Measurements from ENCODE around the gene ARHGEF28. TPM values are rescaled to one million over a fixed set of nuclear protein-coding genes. Genes with fewer than 3 reads are reported as not detected.

Gene ARHGEF28
- total and polyA plus RNA-seq, 9 of the 15 experiments (the other 6 are each of a cell fraction or from before 2014, with no cell fraction given), result 0.27 TPM; not detected in 8

DNA sequence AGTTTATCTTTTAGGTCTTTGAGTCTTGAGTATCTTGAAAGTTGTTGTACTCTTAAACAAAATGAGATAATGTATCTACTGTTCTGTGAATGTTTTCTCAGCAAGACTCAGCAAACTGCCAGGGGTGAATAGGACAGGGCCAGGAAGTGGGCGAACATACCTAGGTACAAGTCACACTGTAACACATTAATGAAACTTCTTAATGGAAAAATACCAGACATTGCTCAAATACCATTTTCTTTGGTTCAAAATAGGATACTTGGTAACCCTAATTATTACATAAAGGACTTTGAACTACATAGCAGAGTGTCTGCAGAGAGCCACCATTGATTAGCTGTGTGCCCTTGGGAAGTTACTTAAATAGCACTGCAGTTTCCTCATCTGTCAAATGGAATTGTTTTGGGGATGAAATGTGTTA lies 197.5 kb downstream of the ARHGEF28 start:
- CTCF ChIA-PET (ENCODE audit: low intra/inter-chr PET ratio), result no interaction called here
- Histone ChIP-seq H2AFZ (ENCODE audit: low read depth, low read length) (no peak overlapping the region), H3K9me3 (replicated peaks; ENCODE audit: control insufficient read depth, insufficient read depth, low read depth, low read length) (no peaks in the 10 kb centered on the region), H3K27me3 (ENCODE audit: control insufficient read depth in 2 of 2, insufficient read depth in 2 of 2, low read length in 2 of 2) (peaks cover 0 to 12% of the 10 kb centered on the region in 2 experiments; a peak in 3 of 5 replicates), H3K9ac (ENCODE audit: insufficient read depth in 1 of 2, low read depth in 2 of 2, low read length in 2 of 2) (no peak overlapping the region), H3K27ac (ENCODE audit: extremely low read depth, low read depth, low read length) (no peak overlapping the region), H3K4me3 (no peak overlapping the region), H3K36me3 (ENCODE audit: control insufficient read depth, insufficient read depth, low read length) (no peaks in the 10 kb centered on the region), H4K20me1 (replicated peaks; ENCODE audit: control insufficient read depth, insufficient read depth, low read length) (no peaks in the 10 kb centered on the region), H3K4me1 (replicated peaks in 1 of 2; ENCODE audit: control insufficient read depth in 2 of 2, insufficient read depth in 2 of 2, low read length in 2 of 2) (no peaks in the 10 kb centered on the region), H3K4me2 (ENCODE audit: insufficient read depth, low read length) (no peak overlapping the region), H3K9me1 (ENCODE audit: control insufficient read depth, insufficient read depth, low read length) (no peaks in the 10 kb centered on the region), H3K79me2 (ENCODE audit: control insufficient read depth, insufficient read depth, low read length) (no peaks in the 10 kb centered on the region)
- 0% methylated on average over 1 of the region's 1 CpG for WGBS (ENCODE audit: insufficient coverage, low coverage, missing lambda C conversion rate)
- FAIRE-seq (no peak), ATAC-seq (no peak), DNase-seq (ENCODE audit: extremely low read depth in 1 of 4, low spot score in 3 of 4) (no peak)
- no TSS peak for BruUV-seq (replicated peaks)
- POLR2A ChIA-PET, result no interaction called here
- intact Hi-C loops (cut with micrococcal nuclease) (no loop called here), in situ Hi-C loops (cut with MboI) (no loop called here)
- TF ChIP-seq FOSL1 (tag; conservative IDR thresholded peaks at IDR 0.05), result no peak
- no peak for TF ChIP-seq CBX1 (IDR thresholded peaks at IDR 0.05; ENCODE audit: low read depth)
- TF ChIP-seq NFIX (CRISPR knock-in tag; IDR thresholded peaks at IDR 0.05; ENCODE audit: low read depth), result no peak
- TF ChIP-seq, protein P1, sequence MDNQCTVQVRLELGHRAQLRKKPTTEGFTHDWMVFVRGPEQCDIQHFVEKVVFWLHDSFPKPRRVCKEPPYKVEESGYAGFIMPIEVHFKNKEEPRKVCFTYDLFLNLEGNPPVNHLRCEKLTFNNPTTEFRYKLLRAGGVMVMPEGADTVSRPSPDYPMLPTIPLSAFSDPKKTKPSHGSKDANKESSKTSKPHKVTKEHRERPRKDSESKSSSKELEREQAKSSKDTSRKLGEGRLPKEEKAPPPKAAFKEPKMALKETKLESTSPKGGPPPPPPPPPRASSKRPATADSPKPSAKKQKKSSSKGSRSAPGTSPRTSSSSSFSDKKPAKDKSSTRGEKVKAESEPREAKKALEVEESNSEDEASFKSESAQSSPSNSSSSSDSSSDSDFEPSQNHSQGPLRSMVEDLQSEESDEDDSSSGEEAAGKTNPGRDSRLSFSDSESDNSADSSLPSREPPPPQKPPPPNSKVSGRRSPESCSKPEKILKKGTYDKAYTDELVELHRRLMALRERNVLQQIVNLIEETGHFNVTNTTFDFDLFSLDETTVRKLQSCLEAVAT (IDR thresholded peaks at IDR 0.05), result no peak
- TF ChIP-seq ZNF121 (CRISPR knock-in tag; conservative IDR thresholded peaks at IDR 0.05), result no peak
- TF ChIP-seq, protein P2, sequence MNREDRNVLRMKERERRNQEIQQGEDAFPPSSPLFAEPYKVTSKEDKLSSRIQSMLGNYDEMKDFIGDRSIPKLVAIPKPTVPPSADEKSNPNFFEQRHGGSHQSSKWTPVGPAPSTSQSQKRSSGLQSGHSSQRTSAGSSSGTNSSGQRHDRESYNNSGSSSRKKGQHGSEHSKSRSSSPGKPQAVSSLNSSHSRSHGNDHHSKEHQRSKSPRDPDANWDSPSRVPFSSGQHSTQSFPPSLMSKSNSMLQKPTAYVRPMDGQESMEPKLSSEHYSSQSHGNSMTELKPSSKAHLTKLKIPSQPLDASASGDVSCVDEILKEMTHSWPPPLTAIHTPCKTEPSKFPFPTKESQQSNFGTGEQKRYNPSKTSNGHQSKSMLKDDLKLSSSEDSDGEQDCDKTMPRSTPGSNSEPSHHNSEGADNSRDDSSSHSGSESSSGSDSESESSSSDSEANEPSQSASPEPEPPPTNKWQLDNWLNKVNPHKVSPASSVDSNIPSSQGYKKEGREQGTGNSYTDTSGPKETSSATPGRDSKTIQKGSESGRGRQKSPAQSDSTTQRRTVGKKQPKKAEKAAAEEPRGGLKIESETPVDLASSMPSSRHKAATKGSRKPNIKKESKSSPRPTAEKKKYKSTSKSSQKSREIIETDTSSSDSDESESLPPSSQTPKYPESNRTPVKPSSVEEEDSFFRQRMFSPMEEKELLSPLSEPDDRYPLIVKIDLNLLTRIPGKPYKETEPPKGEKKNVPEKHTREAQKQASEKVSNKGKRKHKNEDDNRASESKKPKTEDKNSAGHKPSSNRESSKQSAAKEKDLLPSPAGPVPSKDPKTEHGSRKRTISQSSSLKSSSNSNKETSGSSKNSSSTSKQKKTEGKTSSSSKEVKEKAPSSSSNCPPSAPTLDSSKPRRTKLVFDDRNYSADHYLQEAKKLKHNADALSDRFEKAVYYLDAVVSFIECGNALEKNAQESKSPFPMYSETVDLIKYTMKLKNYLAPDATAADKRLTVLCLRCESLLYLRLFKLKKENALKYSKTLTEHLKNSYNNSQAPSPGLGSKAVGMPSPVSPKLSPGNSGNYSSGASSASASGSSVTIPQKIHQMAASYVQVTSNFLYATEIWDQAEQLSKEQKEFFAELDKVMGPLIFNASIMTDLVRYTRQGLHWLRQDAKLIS (CRISPR knock-in tag; IDR thresholded peaks at IDR 0.05), result no peak
- no peak for TF ChIP-seq KAT2B (IDR thresholded peaks at IDR 0.05; ENCODE audit: low read depth, low read length)
- TF ChIP-seq SMARCC2 (IDR thresholded peaks at IDR 0.05; ENCODE audit: low read depth), result no peak
- TF ChIP-seq RHOXF2B (CRISPR knock-in tag; conservative IDR thresholded peaks at IDR 0.05), result no peak
- no peak for TF ChIP-seq GTF2E2 (tag; IDR thresholded peaks at IDR 0.05)
- no peak for TF ChIP-seq ZNF146 (CRISPR knock-in tag; IDR thresholded peaks at IDR 0.05; ENCODE audit: unreplicated experiment)
- TF ChIP-seq, protein P3, sequence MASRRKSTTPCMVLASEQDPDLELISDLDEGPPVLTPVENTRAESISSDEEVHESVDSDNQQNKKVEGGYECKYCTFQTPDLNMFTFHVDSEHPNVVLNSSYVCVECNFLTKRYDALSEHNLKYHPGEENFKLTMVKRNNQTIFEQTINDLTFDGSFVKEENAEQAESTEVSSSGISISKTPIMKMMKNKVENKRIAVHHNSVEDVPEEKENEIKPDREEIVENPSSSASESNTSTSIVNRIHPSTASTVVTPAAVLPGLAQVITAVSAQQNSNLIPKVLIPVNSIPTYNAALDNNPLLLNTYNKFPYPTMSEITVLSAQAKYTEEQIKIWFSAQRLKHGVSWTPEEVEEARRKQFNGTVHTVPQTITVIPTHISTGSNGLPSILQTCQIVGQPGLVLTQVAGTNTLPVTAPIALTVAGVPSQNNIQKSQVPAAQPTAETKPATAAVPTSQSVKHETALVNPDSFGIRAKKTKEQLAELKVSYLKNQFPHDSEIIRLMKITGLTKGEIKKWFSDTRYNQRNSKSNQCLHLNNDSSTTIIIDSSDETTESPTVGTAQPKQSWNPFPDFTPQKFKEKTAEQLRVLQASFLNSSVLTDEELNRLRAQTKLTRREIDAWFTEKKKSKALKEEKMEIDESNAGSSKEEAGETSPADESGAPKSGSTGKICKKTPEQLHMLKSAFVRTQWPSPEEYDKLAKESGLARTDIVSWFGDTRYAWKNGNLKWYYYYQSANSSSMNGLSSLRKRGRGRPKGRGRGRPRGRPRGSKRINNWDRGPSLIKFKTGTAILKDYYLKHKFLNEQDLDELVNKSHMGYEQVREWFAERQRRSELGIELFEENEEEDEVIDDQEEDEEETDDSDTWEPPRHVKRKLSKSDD (conservative IDR thresholded peaks at IDR 0.05; ENCODE audit: low read length), result no peak
- no peak for TF ChIP-seq NCOR1 (IDR thresholded peaks at IDR 0.05)
- no peak for TF ChIP-seq PHB2 (IDR thresholded peaks at IDR 0.05; ENCODE audit: low read depth)
- no peak for TF ChIP-seq STAT5B (CRISPR knock-in tag; IDR thresholded peaks at IDR 0.05)
- no peak for TF ChIP-seq ATF1 (CRISPR knock-in tag; IDR thresholded peaks at IDR 0.05)
- no peak for TF ChIP-seq ATF1 (tag; IDR thresholded peaks at IDR 0.05)
- no peak for TF ChIP-seq ZNF586 (CRISPR knock-in tag; conservative IDR thresholded peaks at IDR 0.05)
